HG02798 (cell line): ENCODE measurements around the gene FIGLA.

Source experiments
- ATAC-seq: cut with Tn5 transposase; IDR thresholded peaks from one replicate; pipeline ENCODE4 v1.9.1; 2021; ENCODE audit warnings: mild to moderate bottlenecking; ENCODE audit not compliant: unreplicated experiment, poor library complexity

Gene FIGLA

DNA sequence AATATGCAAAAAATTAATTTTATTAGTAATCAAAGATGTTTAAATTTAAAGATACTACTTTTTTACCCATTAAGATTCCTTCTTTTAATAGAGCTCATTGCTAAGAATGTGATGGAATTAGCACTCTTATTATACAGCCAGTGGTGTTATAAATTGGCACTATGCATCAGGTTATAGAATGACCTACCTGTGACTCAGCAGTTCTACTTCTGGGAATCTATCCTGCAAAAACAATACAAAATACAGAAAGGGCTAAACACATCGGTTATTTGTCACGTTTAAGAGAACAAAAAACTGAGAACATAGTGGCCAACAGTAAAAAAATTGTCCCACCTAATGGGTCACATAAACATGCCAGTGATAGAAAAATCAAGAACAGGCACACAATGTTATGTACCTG lies 13.0 kb downstream of the FIGLA start:
- no peak for ATAC-seq

DNA sequence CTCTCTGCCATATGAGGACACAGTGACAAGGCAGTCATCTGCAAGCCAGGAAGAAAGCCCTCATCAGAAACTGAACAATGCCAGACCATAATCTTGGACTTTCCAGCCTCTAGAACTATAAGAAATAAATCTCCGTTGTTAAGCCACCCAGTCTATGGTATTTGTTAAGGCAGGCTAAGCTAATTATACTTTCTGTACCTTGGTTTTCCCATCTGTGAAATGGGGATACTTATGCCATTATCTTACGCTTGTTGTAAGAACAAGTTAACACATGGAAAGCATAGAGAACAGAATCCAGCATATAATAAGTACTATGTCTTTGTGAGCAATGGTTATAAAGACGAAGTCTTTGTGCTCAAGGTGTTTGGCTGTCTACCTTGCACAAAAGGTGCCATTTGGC lies 14.2 kb downstream of the FIGLA start:
- no peak for ATAC-seq

DNA sequence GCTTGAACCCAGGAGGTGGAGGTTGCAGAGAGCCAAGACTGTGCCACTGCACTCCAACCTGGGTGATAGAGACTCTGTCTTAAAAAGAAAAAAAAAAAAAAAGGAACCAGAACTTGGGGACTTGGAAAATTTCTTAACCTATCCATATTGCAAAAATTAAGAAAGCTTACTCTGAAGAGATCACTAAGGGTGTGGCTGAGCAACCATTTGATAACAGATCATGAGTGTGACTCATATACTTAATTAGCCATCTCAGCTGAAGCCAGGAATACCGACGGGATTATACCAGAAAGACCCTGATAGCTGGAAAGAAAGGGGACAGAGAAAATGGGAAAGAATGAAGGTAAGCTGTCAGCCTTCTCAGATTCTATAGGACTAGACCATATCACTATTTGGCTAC lies 15.3 kb downstream of the FIGLA start:
- no peak for ATAC-seq

DNA sequence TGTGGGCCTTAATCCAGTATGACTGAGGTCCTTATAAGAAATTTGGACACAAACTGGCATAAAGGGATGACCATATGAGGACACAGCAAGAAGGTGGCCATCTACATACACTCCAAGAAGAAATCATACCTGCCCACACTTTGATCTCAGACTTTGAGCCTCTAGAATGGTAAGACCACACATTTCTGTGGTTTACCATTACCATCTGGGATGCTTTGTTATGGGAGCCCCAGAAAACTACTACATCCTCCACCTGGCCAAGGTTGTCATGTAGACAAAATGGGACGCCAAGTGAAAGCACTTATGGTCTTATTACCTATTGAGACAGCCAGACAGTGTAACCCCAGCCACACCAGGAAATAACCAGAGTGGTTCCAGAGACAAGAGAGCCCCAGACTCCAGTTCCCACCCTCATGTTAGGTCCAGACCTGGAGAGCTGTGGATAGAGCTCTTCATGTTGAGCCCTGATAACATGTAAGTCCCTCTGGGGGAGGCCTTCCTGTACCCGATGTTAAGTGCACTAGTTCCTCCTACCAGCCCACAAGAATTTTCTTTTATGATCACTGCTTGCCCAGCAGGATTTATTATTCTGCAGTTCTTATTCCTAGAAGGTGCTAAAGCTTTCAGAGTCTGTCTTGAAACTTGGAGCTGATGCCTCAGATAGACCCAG lies 17.8 kb downstream of the FIGLA start:
- no peak for ATAC-seq

DNA sequence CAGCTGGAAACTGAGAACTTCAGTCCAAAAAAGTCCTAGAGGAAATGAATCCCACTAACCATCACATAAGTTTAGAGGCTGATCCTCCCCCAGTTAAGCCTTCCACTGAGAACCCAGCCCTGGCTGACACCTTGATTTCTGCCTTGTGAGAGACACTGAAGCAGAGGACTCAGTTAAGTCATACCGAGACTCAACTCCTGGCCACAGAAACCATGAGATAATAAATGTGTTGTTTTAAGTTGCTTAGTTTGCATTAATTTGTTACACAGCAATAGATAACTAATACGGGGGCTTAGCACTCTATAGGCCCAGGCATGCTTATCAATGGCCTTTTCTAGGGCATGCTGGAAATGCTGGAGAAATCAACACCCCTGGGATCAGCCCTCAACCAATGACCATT lies 19.0 kb downstream of the FIGLA start:
- ATAC-seq: peak; percentile 79

DNA sequence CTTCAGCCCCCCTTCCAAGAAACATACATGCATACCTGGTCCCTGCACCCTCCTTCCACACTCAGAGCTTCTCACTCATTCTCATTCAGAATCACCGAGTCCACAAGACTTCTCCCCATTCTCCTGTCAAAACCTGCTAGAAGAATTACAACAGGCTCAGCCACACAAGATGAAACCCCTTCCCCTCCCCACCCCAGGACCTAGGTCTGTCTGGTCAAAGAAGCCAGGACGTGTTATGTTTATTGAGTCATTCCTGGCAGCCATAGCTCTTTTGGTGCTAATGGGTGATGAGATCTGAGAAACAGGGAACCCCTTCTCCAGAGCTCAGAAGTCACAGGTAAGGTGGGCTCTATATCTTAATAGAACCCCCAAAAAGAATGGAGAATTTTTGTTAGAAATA lies 21.0 kb downstream of the FIGLA start:
- ATAC-seq: no peak

DNA sequence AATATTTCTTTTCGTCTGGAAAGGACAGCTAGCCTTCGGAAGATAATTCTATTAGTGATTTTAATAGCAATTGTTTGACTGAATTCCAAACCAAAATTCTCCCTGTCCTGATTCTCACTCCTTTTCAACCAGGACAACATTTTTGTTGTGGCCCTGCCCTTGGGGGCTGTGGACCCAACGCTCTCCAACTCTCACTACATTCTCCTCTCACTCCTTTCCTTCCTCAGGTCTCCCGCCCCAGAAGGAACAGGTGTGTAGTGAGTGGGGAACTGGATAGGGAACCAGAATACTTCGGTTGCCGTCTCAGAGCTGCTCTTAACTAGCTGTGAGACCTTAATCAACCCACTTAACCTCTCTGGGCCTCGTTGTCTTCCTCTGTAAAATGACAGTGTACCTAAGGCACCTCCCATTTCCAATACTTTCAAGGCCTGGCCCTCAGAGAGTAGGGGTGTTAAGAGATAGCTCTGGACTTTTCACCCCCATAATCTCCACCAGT lies 21.8 kb downstream of the FIGLA start:
- ATAC-seq: no peak

DNA sequence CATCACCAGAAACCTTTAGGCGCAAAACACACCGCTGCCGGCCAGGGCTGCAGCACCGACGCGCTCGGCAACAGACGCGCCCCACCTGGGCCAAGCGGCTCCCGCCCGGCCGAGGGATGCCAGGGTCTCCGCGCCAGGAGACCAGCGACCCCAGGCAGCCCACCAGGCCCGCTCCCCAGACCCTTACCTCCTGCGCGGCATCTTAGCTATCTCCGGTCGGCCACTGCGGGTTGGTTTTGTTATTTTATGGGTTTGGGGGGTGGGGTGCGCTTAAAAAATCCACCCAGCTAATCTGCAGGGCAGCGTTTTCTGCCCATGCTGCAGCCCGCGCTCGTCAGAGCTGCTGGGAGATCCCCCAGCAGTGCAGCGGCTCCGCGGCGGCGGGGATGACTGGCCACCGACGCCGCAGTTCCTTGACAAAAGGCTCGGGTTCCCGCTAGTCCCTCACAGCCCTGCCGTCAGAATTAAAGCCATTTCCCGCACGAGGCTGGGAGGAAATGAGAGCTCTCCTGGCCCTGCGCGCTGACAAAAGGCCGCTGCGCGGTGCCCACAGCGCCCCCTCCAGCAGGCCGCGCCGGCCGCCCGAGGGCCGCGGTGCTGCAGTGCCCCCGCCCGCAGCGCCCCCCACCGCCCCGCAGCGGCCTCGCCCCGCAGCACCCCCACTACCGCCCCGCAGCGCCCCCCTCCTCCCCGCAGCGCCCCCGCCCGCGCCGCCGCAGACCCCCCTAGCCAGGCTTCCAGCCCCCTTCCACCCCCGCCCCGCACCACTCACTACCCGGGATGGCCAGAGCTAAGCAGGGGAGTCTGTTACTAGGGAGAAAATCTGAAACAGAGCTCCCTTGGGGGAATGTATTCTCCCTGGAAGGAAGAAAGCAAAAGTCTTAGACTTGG lies 22.5 kb downstream of the FIGLA start, which contains the start of gene ADD2:
Gene ADD2 (minus strand): TSS at position 502 of the 891 bp plus-strand sequence. CDS start 61,792 bp downstream, outside the sequence.
- no peak for ATAC-seq

DNA sequence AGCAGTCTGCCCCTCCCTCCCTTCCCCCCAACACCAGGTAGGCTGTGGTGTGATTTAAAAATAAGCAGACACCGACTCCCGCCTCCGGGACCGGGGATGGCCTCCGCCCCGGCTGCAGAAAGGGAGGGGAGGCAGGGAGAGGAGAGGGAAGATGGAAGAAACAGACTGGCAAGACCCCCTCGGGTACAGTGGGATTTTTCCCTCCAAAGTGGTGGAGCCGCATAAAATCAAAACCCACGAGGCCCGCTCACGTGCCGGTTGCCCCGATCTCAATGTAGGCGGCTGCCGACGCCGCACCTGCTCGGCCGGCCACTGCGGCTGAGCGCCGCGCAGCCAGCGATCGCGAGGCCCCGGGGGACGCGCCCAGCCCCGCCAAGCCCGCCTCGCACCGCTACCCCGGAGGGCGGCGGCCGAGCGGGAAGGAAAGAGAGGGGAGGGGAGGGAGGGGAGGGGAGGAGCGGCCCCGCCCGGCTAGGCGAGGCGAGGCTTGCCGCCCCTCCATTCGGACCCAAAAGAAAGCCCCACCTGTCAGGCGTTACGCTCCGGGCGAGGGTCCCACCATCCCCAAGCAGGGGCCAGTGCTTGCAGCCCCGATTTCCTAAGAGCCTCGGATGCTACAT lies 23.3 kb downstream of the FIGLA start:
- ATAC-seq: no peak

DNA sequence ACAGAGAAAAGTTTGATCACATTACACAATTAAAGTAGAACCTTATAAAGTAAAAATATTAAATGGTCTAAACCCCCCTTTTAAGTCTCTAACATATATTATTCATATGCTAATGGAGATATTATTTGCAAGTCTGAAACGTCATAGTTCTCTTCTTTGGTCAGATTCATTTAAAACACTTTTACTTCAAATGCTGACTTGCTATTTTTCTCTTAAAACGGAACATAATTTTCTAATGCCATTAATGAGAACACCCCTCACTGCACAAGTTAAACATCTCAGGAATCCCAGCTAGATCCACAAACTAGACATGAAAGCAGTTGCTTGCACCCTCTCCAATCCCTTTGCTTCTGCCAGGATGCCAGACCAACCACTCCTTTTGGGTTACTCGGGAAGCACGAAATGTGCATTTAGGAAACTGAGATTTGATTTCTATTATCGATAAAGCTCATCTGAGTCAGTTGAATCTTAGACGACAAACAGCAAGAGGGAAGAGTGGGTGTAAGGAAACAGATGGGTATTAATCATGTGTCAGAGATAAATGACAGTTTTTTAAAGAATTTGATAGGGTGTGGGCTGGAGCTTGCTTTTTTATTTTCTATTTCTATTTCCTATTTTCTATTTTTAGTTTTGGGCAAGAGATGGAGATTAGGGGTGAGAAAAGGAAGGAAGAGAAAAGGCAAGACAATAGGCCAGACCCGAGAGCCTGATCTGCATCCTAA lies 23.9 kb downstream of the FIGLA start:
- no peak for ATAC-seq

DNA sequence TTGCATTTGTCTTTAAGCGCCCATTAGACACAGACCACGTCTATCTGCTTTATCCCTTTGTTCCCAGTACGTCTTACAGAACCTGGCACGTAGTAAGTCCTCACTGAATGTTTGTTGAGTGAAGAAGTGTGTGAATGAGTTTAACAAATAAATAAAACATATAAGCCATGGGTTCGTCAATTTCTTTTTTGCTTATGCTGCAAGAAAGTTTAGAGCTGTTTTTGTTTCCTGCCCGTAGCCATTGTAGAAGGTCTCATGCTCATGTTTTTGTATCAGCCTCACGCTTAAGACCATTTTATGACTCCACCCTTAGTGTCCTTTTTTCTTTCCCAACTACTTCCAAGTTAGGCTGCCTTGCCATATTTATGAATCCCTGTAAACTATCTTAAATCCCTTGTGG lies 24.9 kb downstream of the FIGLA start:
- no peak for ATAC-seq

DNA sequence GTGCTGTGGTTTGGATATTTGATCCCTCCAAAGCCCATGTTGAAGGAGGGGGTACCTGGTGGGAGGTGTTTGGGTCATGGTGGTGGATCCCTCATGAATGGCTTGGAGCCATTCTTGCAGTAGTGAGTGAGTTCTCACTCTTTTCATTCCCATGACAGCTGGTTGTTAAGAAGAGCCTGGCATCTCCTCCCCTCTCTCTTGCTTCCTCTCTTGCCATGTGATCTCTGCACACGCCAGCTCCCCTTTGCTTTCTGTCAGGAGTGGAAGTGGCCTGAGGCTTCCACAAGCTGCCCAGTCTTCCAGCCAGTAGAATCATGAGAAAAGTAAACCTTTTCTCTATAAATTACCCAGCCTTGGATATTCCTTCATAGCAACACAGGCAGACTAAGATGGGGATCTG lies 31.0 kb downstream of the FIGLA start:
- no peak for ATAC-seq

DNA sequence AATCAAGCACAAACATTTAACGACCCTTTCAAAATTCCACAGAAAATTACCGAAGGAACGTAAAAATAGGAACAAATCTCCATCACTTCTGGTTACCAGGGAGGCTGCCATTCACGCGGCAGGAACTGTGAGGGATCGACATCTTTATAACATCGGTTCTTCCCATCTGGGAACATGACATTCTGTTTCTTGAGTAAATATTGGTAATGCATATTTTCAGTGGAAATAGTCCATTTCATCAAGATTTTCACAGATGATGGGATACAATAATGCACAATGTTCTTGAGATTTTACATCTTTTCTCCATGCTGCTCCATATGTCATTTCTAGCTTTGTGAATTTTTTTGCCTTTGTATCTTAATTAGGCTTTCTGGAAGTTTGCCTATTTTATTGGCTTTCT lies 32.5 kb downstream of the FIGLA start:
- ATAC-seq: no peak

DNA sequence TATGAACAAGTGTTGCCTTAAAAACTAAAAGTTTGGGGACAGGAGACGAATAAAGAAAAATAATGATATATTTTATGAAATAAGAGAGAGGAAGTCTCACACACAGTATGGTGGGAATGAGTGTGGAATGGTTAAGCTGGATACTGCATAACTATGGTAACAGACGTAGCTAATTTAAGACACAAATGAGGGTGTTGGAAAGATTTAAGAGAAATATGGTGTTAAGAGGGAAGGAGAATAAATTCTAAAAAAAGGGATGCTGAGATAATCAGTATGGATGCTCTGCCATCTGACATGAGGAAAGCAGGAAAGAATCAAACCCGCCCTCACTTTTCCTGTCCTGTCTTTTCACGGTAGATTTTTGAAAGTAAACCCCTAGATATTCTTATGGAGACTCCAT lies 33.1 kb downstream of the FIGLA start:
- no peak for ATAC-seq

DNA sequence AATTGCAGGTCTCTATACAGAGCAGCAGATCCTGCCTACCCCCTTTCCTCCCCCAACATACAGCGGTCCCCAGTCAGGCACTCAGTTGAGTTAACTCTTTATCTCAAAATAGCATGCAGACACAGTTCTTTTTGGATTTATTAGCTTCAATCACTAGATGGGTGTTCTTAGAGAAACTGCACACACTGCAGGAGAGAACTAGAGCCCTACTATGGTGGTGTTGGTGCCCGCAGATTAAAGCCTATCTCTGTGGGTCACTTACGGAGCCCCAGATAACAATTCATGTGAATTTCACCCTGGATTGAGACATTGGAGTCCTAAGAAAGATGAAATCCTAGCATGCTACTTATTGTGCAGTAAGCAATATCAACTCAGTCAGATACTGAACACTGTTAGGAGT lies 34.3 kb downstream of the FIGLA start:
- ATAC-seq: no peak

DNA sequence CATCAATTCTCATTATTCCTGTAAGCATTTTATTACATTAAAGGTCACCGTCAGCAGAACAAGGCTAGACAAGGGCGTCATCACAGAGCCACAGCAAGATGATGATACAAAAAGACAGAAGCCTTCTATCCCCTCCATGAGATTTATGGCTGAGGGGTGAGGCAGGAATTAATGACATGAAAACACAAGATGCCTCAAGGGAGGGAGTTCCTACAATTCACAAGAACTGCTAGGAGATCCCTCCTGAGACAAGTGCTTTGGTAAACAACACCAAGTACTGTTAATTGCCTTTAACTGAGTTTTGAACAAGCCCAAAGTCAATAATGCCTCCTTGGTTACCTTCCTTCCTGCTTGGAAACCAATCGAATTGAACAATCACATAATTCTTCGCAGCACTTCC lies 36.5 kb downstream of the FIGLA start:
- ATAC-seq: no peak

DNA sequence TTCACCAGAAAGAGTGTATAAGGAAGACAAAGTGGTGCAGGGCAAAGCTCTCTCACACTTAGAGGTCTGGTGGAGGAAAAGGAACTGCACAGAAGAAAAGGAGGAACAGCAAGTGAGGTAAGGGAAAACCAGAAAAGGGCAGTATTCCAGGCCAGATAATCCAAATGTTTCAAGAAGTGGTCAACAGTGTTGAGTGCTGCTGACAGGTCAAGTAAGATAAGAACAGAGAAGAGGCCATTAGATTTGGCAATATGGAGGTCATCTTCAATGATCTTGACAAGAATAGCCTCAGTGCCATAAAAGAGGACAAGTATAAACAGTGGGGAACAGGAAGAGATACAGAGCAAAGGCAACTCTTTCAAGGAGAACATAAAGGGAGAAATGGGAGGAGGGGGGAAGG lies 37.4 kb downstream of the FIGLA start:
- ATAC-seq: no peak

DNA sequence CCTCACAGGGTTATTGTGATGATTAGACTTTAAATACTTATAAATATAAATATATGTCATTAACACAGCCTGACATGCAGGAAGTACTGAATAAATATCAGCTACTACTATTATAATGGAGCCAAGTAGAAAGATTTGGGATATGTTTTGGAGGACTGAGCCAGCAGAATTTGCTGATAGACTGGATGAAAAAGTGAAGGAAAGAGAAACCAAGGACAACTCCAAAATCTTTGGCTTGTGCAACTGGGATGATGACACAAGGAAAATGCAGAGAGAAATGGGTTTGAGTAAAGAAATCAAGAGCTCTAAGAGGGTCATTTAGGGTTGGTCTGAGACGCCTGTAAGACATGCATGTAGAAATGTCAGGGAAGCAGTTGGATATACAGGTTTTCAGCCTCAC lies 38.0 kb downstream of the FIGLA start:
- ATAC-seq: no peak

DNA sequence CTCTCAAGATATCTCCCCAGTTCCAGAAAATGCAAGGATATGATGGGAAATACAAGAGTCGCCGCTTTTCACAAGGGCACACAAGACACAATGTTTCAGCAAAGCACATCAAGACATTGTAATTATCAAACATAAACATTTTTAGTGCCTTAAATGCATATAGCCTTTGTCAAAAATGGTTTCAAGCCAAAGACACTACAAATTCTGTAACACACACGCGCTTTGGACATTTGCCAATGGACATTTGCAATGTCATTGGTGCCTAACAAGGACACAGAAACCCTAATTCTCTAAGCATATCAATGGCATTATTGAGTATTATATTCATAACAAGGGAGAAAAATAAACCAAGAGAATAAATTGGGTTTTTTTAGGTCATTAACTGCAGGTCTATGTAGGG lies 38.6 kb downstream of the FIGLA start:
- no peak for ATAC-seq

DNA sequence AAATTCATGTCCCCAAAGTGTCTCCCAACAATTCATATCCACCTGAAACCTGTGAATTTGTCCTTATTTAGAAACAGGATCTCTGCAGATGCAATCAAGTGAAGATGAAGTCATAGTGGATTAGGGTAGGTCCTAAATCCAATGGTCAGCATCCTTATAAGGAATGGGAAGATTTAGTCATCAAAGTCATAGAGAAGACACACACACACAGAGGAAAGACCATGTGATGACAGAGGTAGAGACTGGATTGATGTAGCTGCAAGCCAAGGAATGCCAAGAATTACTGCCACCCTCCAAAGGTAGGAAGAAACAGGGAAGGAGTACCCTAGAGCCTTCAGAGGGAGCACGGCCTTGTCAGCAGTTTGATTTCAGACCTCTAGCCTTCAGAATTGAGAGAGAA lies 40.1 kb downstream of the FIGLA start:
- ATAC-seq: no peak
